ENCODE results near the gene SNAI3. TPM values are rescaled to one million over a fixed set of nuclear protein-coding genes. Genes with fewer than 3 reads are reported as not detected.

Gene SNAI3
- total and polyA plus RNA-seq, 2 experiments from 2014 or later: 10.3 to 19.4 TPM

- Histone ChIP-seq H3K4me1 (ENCODE audit: insufficient read depth) (no peaks in the 10 kb centered on the region), H3K27ac (ENCODE audit: low read depth) (no peak overlapping the region), H3K27me3 (ENCODE audit: insufficient read depth) (no peaks in the 10 kb centered on the region), H2AFZ (no peak overlapping the region), H3K4me2 (no peak overlapping the region), H3K9me2 (ENCODE audit: insufficient read depth) (no peaks in the 10 kb centered on the region), H4K20me1 (replicated peaks; ENCODE audit: insufficient read depth) (no peaks in the 10 kb centered on the region), H3F3A (replicated peaks; ENCODE audit: low read depth) (no peaks in the 10 kb centered on the region), H3K4me3 (no peak overlapping the region), H3K36me3 (ENCODE audit: insufficient read depth) (no peaks in the 10 kb centered on the region), H3K79me2 (replicated peaks; ENCODE audit: insufficient read depth) (no peaks in the 10 kb centered on the region)
- Mint-ChIP-seq H3K27ac (no peak overlapping the region), H3K4me1 (no peaks in the 10 kb centered on the region), H3K9me3 (no peaks in the 10 kb centered on the region), H3K27me3 (ENCODE audit: insufficient read depth, low read depth, poor library complexity) (peaks cover 15% of the 10 kb centered on the region), H3K4me3 (no peak overlapping the region), H3K36me3 (ENCODE audit: low read depth) (peaks cover 9% of the 10 kb centered on the region; the same call in 1 of the 3 replicates)
- ATAC-seq (no peak), DNase-seq (ENCODE audit: low spot score) (no peak)
- TF ChIP-seq POLR2AphosphoS5 (IDR thresholded peaks at IDR 0.05; ENCODE audit: low read depth) (no peak), NANOG (IDR thresholded peaks at IDR 0.05; ENCODE audit: borderline replicate concordance) (no peak), REST (IDR thresholded peaks at IDR 0.05; ENCODE audit: unreplicated experiment) (no peak), ZNF114 (CRISPR knock-in tag; IDR thresholded peaks at IDR 0.05) (no peak), ZNF331 (CRISPR knock-in tag; IDR thresholded peaks at IDR 0.05; ENCODE audit: low read depth) (no peak), CREB1 (CRISPR knock-in tag; IDR thresholded peaks at IDR 0.05; ENCODE audit: low read depth) (no peak), CTCF (conservative IDR thresholded peaks at IDR 0.05; ENCODE audit: low read depth in 2 of 2) (no peak), EZH2phosphoT487 (IDR thresholded peaks at IDR 0.05; ENCODE audit: unreplicated experiment) (no peak), JUNB (IDR thresholded peaks at IDR 0.05; ENCODE audit: unreplicated experiment) (no peak), STAT1 (IDR thresholded peaks at IDR 0.05; ENCODE audit: unreplicated experiment) (no peak), EZH2 (IDR thresholded peaks at IDR 0.05; ENCODE audit: low read depth, unreplicated experiment) (no peak)
- TF ChIP-seq, protein P1, sequence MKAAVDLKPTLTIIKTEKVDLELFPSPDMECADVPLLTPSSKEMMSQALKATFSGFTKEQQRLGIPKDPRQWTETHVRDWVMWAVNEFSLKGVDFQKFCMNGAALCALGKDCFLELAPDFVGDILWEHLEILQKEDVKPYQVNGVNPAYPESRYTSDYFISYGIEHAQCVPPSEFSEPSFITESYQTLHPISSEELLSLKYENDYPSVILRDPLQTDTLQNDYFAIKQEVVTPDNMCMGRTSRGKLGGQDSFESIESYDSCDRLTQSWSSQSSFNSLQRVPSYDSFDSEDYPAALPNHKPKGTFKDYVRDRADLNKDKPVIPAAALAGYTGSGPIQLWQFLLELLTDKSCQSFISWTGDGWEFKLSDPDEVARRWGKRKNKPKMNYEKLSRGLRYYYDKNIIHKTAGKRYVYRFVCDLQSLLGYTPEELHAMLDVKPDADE (IDR thresholded peaks at IDR 0.05): no peak
- TF ChIP-seq, protein P2, sequence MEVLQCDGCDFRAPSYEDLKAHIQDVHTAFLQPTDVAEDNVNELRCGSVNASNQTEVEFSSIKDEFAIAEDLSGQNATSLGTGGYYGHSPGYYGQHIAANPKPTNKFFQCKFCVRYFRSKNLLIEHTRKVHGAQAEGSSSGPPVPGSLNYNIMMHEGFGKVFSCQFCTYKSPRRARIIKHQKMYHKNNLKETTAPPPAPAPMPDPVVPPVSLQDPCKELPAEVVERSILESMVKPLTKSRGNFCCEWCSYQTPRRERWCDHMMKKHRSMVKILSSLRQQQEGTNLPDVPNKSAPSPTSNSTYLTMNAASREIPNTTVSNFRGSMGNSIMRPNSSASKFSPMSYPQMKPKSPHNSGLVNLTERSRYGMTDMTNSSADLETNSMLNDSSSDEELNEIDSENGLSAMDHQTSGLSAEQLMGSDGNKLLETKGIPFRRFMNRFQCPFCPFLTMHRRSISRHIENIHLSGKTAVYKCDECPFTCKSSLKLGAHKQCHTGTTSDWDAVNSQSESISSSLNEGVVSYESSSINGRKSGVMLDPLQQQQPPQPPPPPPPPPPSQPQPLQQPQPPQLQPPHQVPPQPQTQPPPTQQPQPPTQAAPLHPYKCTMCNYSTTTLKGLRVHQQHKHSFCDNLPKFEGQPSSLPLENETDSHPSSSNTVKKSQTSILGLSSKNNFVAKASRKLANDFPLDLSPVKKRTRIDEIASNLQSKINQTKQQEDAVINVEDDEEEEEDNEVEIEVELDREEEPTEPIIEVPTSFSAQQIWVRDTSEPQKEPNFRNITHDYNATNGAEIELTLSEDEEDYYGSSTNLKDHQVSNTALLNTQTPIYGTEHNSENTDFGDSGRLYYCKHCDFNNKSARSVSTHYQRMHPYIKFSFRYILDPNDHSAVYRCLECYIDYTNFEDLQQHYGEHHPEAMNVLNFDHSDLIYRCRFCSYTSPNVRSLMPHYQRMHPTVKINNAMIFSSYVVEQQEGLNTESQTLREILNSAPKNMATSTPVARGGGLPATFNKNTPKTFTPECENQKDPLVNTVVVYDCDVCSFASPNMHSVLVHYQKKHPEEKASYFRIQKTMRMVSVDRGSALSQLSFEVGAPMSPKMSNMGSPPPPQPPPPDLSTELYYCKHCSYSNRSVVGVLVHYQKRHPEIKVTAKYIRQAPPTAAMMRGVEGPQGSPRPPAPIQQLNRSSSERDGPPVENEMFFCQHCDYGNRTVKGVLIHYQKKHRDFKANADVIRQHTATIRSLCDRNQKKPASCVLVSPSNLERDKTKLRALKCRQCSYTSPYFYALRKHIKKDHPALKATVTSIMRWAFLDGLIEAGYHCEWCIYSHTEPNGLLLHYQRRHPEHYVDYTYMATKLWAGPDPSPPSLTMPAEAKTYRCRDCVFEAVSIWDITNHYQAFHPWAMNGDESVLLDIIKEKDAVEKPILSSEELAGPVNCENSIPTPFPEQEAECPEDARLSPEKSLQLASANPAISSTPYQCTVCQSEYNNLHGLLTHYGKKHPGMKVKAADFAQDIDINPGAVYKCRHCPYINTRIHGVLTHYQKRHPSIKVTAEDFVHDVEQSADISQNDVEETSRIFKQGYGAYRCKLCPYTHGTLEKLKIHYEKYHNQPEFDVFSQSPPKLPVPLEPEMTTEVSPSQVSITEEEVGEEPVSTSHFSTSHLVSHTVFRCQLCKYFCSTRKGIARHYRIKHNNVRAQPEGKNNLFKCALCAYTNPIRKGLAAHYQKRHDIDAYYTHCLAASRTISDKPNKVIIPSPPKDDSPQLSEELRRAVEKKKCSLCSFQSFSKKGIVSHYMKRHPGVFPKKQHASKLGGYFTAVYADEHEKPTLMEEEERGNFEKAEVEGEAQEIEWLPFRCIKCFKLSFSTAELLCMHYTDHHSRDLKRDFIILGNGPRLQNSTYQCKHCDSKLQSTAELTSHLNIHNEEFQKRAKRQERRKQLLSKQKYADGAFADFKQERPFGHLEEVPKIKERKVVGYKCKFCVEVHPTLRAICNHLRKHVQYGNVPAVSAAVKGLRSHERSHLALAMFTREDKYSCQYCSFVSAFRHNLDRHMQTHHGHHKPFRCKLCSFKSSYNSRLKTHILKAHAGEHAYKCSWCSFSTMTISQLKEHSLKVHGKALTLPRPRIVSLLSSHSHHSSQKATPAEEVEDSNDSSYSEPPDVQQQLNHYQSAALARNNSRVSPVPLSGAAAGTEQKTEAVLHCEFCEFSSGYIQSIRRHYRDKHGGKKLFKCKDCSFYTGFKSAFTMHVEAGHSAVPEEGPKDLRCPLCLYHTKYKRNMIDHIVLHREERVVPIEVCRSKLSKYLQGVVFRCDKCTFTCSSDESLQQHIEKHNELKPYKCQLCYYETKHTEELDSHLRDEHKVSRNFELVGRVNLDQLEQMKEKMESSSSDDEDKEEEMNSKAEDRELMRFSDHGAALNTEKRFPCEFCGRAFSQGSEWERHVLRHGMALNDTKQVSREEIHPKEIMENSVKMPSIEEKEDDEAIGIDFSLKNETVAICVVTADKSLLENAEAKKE (CRISPR knock-in tag; IDR thresholded peaks at IDR 0.05): no peak
Measured at GRCh38 chr16:88732172-88732960, 46.1 kb upstream of the SNAI3 start.

Data from GM23338 (cell line).